Activated CD8-positive, alpha-beta memory T cell treated with anti-CD3 and anti-CD28 coated beads, Interleukin-2, amount 50 U/mL, for 4 hours (primary cell): ENCODE results near the gene SAT1.

Source experiments
- DNase-seq: peaks from one replicate; pipeline ENCODE4 v3.0.0-alpha.2; 2020

The SAT1 gene

DNA sequence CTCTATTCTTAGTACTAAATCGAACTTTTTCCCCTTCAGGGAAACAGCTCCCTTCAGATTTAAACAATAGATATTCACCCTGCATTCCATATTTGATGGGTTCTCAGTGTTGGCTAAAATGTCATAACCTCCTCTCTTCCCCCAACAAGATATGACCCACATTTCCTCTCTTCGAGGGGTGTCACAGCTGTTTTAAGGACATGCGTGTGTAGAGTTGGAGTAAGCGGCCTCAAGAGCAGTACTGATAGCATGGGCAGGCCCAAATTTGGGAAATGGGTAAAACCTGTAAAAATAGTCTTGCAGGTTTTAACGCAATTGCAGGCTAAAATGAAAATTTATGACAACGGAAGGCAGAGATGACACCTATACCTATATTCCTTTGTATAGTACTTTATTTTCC lies 28.7 kb downstream of the SAT1 start:
- DNase-seq = no peak

DNA sequence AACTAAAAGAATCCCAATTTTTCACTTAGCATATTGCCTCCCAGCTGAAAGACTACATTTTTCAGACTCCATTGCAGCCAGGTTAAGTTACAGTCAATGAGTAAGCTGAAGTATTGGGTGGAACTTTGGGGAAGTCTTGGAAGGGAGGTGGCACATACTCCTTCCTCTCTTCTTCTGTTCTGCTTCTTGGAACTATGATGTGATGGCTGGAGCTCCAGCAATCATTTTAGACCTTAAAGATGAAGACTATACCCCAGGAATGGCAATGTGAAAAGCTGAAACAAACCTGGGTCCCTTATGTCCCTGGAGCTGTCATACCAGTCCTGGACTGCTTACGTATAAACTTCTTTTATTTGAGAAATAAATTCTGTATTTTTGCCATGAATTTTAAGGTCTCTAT lies 30.8 kb downstream of the SAT1 start:
- DNase-seq = no peak

DNA sequence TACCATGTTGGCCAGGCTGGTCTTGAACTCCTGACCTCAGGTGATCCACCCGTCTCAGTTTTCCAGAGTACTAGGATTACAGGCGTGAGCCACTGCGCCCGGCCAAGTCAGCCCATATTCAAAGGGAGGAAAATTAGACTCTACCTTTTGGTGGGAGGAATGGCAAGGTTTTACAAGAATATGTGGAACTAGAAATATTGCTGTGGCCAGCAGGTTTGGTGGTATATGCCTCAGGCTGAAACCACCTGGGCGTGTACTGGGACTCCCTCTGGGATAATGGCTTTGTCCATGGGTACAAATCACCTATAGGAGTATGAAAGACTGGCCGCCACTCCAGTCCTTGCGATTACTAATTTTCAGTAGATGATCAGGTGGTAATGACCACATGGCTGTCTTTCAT lies 32.4 kb downstream of the SAT1 start:
- no peak for DNase-seq

DNA sequence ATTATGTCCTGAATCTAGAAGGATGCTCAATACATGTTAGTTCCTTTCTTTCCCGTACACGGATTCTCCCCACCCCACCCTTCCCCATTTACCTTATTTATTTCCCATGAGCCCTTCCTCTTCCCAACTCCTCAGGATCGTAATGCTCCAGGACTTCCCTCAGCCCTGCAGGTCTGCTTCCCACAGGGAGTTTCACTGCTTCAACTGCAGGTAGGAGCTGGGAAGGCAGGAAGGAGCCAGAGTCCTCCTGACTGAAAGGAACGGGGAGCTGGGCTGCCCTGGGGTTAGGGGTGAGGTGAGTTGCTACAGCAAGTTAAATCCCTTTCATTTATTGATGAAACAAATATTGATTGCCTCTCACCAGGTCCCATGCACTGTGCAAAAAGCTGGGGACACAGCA lies 33.2 kb downstream of the SAT1 start:
- no peak for DNase-seq

DNA sequence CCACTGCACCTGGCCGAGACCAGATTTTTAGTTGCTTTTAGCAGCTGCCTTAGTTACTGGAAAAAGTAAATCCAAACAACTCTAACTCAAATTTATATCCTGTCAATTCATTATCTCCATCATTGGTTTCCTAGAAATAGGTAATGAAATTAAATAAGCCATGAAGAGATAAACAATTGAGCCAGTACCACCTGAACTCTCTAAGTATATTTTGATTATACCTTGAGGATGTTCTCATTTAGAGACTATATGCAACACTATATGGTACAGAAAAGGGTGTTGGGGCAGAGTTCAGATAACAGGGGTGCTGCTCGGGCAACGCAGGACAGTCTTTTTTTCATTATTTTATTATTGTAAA lies 35.0 kb downstream of the SAT1 start:
- no peak for DNase-seq

DNA sequence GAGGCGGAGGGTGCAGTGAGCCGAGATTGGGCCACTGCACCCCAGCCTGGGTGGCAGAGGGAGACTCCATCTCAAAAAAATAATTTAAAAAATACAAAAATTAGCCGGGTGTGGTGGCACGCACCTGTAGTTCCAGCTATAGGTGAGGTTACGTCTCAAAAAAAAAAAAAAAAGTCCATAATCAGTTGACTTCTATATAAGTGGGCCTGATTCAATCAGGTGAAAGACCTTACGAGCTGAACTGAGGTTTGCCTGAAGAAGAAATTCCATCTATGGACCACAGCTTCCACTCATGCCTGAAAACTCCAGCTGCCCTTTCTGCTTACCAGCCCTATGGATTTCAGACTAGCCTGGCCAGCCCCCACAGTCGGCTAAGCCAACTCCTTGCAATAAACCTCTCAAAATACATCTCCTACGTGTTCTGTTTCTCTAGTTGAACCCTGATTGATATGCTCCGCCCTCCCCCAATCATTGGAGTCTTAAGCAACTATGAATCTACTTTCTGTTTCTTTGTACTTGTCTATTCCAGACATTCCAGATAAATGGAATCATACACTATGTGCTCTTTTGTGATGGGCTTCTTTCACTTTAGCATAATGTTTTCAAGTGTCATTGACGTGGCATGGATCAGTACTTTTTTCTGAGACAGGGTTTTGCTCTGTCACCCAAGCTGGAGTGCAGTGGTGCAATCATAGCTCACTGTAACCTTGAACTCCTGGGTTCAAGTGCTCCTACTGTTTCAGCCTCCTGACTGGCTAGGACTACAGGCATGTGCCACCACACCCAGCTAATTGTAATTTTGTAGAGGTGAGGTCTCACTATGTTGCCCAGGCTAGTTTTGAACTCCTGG lies 36.6 kb downstream of the SAT1 start:
- DNase-seq = no peak

DNA sequence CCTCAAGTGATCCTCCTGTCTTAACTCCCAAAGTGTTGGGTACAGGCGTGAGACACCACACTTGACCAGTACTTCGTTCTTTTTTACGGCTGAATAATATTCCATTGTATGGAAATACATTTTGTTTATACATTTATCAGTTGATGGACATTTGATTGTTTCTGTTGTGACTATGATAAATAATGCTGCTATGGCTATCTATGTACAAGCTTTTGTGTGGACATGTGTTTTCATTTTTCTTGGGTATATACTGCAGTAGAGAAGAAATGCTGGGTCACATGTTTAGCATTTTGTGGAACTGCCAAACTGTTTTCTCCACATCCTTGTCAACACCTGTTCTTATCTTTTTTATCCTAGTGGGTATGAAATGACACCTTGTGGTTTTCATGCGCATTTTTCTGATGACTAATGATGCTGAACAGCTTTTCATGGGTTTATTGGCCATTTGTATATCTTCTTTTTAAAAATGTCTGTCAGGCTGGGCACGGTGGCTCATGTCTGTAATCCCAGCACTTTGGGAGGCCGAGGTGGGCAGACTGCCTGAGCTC lies 37.3 kb downstream of the SAT1 start:
- DNase-seq = no peak

DNA sequence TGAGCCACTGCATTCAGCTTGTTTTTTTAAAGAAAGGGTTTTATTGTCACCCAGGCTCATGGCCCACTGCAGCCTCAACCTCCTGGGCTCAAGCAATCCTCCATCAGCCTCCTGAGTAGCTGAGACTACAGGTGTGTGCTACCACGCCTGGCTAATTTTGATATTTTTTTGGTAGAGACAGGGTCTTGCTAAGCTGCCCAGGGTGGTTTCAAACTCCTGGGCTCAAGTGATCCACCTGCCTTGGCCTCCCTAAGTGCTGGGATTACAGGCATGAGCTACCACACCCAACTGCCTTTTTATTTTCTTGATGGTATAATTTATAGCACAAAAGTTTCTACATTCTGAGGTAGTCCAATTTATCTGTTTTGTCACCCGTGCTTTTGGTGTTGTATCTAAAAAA lies 38.9 kb downstream of the SAT1 start:
- DNase-seq = no peak

DNA sequence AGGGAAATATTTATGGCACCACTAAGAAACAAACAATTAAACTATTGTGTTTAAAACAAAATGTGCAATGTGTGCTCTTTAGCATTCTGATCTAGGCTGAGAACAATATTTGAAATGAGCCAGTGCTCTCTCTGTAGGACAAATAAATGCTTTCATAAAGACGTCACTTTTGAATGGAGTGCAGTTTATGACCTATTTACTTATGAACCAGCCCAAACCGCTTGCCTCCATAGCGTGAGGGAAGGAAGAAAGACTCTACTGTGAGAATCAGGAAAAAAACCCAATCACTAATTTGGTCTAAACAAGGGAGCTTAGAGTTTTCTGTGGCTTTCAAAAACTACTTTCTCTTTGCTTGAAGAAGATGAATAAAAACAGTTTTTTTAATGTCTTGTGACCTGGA lies 39.4 kb downstream of the SAT1 start:
- DNase-seq = no peak

DNA sequence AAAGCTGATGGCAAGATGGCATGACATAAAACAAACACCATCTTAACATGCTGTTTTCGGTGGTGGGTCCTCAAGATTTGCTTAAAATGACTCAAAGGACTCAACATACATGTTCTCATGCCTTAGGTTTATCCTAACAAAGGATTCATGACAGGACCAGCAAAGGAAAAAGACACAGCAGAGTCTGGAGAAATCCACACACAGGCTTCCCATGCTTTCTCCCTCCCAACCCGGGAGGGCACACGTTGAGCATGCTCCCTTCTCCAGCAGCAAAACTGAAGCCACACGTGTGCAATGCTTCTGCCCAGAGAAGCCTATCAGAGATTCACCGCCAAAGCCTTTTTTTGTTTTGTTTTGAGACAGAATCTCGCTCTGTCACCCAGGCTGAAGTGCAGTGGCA lies 39.9 kb downstream of the SAT1 start:
- DNase-seq = no peak

DNA sequence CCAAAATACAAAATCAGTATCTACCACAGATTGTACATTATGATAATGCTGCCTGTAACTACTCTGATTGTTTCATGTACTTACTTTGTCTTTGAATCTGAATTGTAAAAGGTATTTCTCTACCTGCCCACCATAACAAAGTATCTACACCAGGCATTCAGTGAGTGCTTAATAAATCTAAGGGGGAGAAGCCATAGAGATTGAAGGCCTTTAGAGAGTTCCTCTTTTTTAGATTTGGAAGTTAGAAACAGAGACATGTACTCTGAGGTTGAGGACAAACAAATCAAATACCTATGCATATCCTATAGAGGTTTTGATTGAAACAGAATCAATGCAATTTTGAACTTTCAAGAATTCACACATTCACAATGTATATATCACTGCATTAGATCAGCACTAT lies 42.7 kb downstream of the SAT1 start:
- no peak for DNase-seq

DNA sequence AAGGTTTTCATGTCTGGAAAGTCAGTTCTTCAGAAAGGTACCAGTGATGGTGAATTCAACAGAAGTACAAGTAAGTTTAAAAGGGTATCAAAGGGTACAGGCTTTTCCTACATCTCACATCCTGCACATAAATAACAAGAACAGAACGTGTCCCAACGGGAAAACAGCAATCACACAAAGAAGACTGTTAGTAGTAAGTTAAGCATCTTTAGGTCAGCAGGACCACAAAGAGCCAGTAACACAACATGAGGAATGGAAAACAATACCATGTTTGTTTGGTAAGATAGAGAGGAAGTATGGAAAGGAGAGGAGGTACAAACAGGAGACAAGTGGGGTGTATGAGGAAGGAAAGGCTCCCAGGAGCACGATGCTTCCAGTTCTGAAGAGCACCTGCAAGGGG lies 43.2 kb downstream of the SAT1 start:
- no peak for DNase-seq

DNA sequence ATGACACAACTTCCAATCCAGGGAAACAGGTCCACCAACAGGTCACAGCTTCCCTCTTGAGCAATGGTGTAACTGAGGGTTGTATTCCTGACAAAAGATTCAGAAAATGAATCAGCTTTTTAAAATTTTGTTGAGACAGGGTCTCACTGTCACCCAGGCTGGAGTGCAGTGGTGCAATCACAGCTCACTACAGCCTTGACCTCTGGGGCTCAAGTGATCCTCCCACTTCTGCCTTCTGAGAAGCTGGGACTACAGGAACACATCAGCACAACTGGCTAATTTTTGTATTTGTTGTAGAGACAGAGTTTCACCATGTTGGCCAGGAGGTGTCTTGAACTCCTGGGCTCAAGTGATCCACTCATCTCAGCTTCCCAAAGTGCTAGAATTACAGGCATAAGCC lies 43.7 kb downstream of the SAT1 start:
- no peak for DNase-seq

DNA sequence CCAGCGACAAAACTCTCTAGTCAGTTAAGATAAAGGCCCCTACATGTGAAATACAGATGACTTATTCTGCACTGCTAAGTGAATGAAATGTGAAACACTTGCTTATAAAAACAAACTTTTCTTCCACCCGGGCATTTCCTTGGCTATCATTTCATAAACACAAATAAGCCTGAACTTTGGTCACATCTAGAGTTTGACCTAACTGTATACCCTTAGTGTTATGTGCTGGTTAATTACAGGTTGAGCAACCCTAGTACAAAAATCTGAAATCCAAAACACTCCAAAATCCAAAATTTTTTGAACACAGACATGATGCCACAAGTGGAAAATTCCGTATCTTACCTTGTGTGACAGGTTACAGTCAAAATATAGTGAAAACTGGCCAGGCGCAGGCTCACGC lies 45.9 kb downstream of the SAT1 start:
- no peak for DNase-seq

DNA sequence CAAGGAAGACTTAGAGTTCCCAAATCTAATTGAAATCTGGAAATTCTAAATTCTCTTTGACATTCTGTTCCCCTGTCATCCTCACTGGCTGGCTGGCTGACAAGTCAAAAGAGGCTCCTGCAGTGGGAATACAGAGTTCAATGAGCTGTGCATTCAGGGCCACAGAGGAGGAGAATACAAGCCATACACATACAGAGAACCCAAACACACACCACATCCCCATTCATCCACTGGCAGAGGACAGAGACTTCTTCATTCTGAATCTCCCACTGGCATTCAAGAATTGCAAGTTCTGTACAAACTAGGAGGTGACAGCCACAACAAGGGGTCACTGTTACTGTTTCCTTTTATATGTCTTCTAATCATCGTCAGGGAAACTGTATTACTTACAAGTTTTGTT lies 49.7 kb downstream of the SAT1 start:
- DNase-seq = no peak
